ENCODE data around the gene RHBDD3. TPM values are rescaled to one million over a fixed set of nuclear protein-coding genes. Genes with fewer than 3 reads are reported as not detected.
A peak's percentile ranks its signal among the peaks of the same experiment; 100 is the strongest.

Gene RHBDD3
- total RNA-seq, 2 donors from 2014 or later, result 16.5 to 23.4 TPM

GRCh38 chr22:29310065-29310862 lies 42.5 kb upstream of the RHBDD3 start:
- peaks cover 0 to 78% of the 10 kb centered on the region in 2 donors for H3K4me1 ChIP-seq
- no peak for DNase-seq (ENCODE audit: low spot score)
- H3K27me3 ChIP-seq, result peaks cover 0 to 9% of the 10 kb centered on the region in 2 donors
- H3K27ac ChIP-seq, result peak overlapping the region; percentile 88 to 89
- H3K36me3 ChIP-seq, result peaks cover 9% of the 10 kb centered on the region
- peak overlapping the region in 1 of 2 donors; percentile 91 for H3K4me3 ChIP-seq
- H3K9me3 ChIP-seq, result no peaks in the 10 kb centered on the region
- no peak for TF ChIP-seq CTCF (IDR thresholded peaks at IDR 0.05)

GRCh38 chr22:29309332-29310064 lies 41.7 kb upstream of the RHBDD3 start:
- no peak for DNase-seq (ENCODE audit: low spot score)
- Histone ChIP-seq H3K4me3 (peak overlapping the region; percentile 81 to 91), H3K27ac (peak overlapping the region; percentile 88 to 89), H3K27me3 (peaks cover 0 to under 1% of the 10 kb centered on the region in 2 donors), H3K36me3 (peaks cover 9% of the 10 kb centered on the region), H3K4me1 (peaks cover 0 to 71% of the 10 kb centered on the region in 2 donors), H3K9me3 (no peaks in the 10 kb centered on the region)
- TF ChIP-seq CTCF (IDR thresholded peaks at IDR 0.05), result no peak

- no peak for TF ChIP-seq CTCF (IDR thresholded peaks at IDR 0.05)
- no peak for DNase-seq (ENCODE audit: low spot score)
- Histone ChIP-seq H3K9me3 (no peaks in the 10 kb centered on the region), H3K4me3 (peak overlapping the region; percentile 81 to 91), H3K36me3 (peaks cover 9% of the 10 kb centered on the region), H3K4me1 (peaks cover 0 to 64% of the 10 kb centered on the region in 2 donors), H3K27ac (peak overlapping the region; percentile 88 to 89), H3K27me3 (no peaks in the 10 kb centered on the region)
Observed at GRCh38 chr22:29308791-29309262, 41.0 kb upstream of the RHBDD3 start.

GRCh38 chr22:29308148-29308790 lies 40.5 kb upstream of the RHBDD3 start:
- Histone ChIP-seq H3K4me3 (peak overlapping the region; percentile 81 to 91), H3K9me3 (no peaks in the 10 kb centered on the region), H3K36me3 (peaks cover 9% of the 10 kb centered on the region), H3K27me3 (no peaks in the 10 kb centered on the region), H3K4me1 (peaks cover 0 to 62% of the 10 kb centered on the region in 2 donors), H3K27ac (peak overlapping the region; percentile 88 to 89)
- no peak for TF ChIP-seq CTCF (IDR thresholded peaks at IDR 0.05)
- no peak for DNase-seq (ENCODE audit: low spot score)

- Histone ChIP-seq H3K4me3 (peak overlapping the region; percentile 81 to 91), H3K36me3 (peaks cover 9% of the 10 kb centered on the region), H3K4me1 (peaks cover 0 to 64% of the 10 kb centered on the region in 2 donors), H3K9me3 (no peaks in the 10 kb centered on the region), H3K27ac (peak overlapping the region; percentile 88 to 89), H3K27me3 (no peaks in the 10 kb centered on the region)
- no peak for DNase-seq (ENCODE audit: low spot score)
- no peak for TF ChIP-seq CTCF (IDR thresholded peaks at IDR 0.05)
Observed at GRCh38 chr22:29307596-29308147, 39.9 kb upstream of the RHBDD3 start.

Measured in right atrium auricular region (tissue), 2 donors.